LNCaP clone FGC (cell line): ENCODE measurements around the gene NLN.
A peak's percentile ranks its signal among the peaks of the same experiment; 100 is the strongest.
"Not testable (repeated sequence)": the region's sequence is repeated elsewhere in the genome, so short reads cannot be mapped to it uniquely, and the experiment has no call there.

Experiments used
- DNase-seq: peaks from one replicate; pipeline ENCODE4 v3.0.0-alpha.2; 2011; ENCODE audit warnings: low read depth
- H3K4me3 ChIP-seq: 2 replicates; pipeline ENCODE4 v1.5.1; 2011; ENCODE audit warnings: mild to moderate bottlenecking, low read depth, low read length, control low read depth
- TF ChIP-seq, protein P1 (sequence below): IDR thresholded peaks from 2 replicates; pipeline ENCODE4 v1.5.1; 2012; ENCODE audit warnings: mild to moderate bottlenecking; ENCODE audit not compliant: control insufficient read depth, insufficient read depth; ENCODE audit errors: extremely low read depth

The NLN gene

DNA sequence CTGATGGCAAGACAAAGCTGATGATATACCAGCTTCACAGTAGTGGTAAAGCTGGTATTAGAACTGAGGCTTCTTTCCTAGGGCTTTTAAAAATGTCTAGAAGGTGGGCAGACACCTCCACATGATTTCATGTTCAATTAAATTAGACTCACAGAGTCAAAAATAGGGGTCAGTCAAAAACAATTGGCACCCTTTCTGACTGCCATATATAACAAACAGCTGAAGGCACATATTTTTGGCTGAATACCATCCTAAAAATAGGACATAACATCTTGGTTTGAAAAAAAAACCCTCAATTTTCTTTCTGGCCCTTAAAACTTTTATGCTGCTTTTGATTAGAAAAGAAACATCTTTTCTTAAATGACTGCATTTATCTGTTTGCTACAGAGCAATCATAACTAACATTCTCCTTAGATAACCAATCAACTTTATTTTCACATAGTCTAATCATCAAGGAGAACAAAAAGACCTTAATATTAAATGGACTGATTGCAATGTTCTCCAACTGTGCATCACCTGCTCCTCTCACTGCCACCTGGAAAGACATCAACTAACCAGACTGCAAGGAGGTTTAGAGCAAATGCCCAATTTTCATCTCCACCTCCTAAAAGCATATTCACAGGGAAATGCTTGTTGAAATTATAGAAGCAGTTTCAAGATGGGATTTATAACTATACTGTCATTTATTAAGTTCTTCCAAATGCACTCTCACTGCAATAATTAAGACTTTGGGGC, 3.3 kb upstream of the NLN start:
- DNase-seq = no peak
- TF ChIP-seq, protein P1, sequence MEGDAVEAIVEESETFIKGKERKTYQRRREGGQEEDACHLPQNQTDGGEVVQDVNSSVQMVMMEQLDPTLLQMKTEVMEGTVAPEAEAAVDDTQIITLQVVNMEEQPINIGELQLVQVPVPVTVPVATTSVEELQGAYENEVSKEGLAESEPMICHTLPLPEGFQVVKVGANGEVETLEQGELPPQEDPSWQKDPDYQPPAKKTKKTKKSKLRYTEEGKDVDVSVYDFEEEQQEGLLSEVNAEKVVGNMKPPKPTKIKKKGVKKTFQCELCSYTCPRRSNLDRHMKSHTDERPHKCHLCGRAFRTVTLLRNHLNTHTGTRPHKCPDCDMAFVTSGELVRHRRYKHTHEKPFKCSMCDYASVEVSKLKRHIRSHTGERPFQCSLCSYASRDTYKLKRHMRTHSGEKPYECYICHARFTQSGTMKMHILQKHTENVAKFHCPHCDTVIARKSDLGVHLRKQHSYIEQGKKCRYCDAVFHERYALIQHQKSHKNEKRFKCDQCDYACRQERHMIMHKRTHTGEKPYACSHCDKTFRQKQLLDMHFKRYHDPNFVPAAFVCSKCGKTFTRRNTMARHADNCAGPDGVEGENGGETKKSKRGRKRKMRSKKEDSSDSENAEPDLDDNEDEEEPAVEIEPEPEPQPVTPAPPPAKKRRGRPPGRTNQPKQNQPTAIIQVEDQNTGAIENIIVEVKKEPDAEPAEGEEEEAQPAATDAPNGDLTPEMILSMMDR = no peak
- no peak overlapping the region for H3K4me3 ChIP-seq

DNA sequence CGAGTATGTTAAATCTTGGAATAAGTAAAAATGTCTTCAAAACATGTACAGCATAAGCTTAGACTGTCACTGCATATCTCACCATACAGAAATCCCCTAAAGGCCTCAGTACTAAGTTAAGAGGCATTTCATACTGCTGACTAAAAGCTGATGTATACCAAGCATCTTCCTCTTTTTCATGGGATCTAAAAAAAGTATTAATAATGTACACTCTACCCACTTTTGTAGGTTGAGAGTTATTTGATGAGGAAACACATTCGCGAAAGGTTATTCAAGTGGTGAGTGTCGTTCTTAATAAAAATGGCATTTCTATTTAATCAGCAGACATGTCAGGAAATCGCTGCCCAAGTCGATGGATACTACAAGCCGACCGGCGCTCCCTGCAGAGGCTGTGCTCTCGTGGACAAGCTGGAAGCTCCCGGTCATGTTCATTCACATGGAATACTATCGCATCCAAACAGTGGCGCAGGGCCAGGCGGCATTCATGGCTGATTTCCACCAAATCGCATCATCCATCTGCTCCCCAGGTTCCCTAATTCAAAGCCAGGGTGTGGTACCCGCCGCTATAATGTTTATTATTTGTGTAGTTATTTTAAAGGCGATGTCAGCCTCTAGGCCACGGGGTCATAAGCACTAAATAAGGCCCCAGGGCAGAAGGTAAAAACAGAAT, 820 bp upstream of the NLN start:
- TF ChIP-seq, protein P1 = no peak
- peak overlapping the region; percentile 68 for H3K4me3 ChIP-seq
- DNase-seq = peak; percentile 23

DNA sequence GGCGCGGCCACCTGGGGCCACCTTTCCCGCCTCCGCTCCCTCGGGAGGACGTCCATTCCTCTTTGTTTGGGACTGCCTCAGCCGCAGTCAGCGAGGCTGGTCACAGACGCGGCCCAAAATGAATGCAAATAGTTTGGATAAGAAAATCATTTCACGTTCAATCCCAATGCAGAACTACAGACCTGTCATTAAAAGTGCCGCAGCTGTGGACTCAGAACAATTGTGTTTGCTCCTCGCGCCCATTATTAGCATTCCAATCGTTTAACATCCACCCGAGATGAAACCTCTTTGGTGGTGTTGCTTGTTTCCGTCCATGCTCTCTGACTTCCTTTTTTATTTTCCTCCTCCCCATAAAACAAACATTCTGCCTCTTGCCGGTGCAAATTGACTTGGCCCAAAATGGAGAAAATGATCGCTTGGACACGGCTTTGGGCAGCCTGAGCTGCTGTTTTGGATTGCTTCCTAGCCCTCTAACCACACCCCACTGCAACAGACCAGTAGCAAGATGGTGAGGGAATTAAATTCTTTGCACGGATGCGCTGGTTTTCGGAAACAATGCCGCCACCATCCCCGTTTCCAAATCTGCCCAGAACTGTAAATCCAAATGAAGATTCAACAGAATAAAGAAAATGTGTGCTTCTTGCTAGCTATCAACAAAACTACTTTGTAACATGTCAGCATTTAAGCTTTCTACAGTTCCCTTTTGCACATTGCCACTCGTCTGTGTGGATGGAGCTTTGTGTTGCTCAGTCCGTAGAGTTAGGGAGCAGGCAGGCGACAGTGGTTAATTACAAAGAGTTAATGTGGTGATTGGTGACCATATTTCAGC, 784 bp downstream of the NLN start:
- DNase-seq = peak; percentile 57
- TF ChIP-seq, protein P1 = no peak
- H3K4me3 ChIP-seq = peak overlapping the region; percentile 68

DNA sequence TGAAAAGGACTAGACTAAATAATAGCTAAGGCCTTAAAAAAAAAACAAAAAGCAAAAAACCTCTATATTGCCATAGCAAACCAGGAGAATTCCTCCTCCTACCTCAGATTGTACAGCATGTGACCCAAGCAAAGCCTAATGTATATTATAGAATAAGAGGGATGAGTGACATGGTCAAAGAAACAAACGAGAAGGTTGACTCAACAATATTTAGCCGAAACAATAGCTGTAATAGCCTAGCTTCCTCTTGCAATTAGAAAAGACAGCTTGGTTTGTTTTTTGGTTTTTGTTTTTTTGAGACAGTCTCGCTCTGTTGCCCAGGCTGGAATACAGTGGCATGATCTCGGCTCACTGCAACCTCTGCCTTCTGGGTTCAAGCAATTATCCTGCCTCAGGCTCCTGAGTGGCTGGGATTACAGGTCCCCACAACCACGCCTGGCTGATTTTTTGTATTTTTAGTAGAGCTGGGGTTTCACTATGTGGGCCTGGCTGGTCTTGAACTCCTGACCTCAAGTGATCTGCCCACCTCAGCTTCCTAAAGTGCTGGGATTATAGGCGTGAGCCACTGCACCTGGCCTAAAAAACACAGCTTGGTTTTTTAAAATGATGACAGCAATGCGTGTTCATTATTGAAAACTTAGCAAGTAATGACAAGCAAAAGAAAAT, 5.6 kb downstream of the NLN start:
- no peak overlapping the region for H3K4me3 ChIP-seq
- TF ChIP-seq, protein P1 = no peak
- DNase-seq = no peak

DNA sequence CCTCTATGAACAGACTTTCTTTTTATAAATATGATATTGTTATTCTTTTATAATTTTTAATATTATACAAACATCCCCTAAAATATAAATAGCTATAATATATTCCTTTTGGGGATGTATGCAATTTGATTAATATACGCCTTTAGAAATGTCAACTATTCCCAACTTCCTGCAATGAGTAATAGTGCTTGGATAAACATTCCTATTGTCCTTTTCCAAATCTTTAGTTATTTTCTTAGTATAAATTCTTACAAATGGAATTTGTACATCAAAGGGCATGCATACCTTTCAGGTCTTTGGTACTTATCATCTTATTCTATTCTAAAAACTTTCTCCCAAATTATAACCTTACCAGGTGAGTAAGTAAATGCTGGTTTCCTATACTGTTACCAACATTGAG, 6.2 kb downstream of the NLN start:
- TF ChIP-seq, protein P1 = no peak
- no peak overlapping the region for H3K4me3 ChIP-seq

DNA sequence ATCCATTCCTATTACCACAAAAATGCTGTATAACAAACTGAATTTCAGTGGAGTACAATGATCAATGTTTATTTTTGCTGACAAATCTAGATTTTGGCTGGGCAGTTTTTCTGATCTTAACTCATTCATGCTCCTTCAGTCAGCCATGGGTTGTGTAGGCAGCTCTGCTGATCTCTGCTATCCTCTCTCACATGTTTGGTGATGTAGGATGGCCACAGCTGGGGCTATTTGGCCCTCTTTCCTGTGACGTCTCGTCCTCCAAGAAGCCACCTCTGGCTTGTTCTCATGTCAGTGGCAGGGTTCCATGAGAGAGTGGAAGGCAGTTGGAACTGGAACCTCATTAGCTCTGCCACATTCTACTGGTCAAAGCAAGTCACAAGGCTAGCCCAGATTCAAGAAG, 8.9 kb downstream of the NLN start:
- TF ChIP-seq, protein P1 = no peak
- H3K4me3 ChIP-seq = no peak overlapping the region
- no peak for DNase-seq

More for the DNA sequence above, 6.2 kb downstream of the NLN start:
- no peak for DNase-seq

DNA sequence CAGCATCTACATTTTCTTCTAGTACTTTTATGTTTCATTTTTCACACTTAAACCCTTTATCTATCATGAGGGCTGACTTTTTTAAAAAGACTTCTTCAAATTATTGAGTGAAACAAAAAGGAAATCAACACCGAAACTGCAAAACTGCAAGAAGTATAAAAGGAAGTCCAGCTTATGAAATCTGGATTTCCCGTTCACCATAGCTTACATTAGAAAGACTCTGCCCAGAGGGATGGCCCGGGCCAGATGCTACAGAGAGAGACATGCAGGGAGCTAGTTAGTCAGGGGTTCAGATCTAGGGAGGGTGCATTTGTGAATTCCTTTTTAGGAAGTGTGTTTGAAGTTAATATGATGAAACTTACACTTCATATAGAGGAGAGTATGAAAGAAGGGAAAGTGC, 10.0 kb downstream of the NLN start:
- not testable (repeated sequence) for DNase-seq, H3K4me3 ChIP-seq

DNA sequence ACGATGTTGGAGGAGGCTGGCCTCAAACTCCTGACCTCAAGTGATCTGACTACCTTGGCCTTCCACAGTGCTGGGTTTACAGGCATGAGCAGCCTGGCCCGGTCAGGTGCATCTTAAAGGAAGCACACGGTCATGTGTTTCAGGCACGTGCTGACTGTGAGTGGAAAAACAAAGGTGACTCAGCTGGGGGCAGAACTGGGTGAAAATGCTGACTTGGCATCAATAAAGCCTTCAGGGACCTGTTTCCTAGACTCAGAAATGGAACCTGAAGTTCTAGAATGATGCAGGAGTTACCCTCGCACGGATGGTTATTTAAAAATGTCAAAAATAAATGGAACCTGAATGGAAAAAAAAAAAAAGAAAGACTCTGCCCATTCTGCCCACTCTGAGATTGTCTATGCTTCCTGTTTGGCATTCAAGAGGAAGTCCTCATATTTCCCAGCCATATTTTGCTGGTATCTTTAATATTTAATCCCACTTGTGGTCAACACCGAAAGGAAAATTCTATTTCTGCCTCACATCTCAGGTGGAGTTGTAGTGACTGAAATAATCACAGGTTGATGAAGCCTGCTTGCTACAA, 12.3 kb downstream of the NLN start:
- not testable (repeated sequence) for H3K4me3 ChIP-seq, DNase-seq
